Coronary artery (tissue), 2 donors: Measurements from ENCODE around the gene ARL5C.

ENCODE experiments used
- DNase-seq: peaks from one replicate; pipeline ENCODE4 v3.0.0-alpha.2; 2017; ENCODE audit warnings: low spot score
- H3K27ac ChIP-seq, 2 donors: fragments of 200-600 bp; sonication (generic); one replicate each; pipeline ENCODE4 v1.5.1; 2016 to 2019
- H3K4me3 ChIP-seq: fragments of 200-600 bp; sonication (generic); 2 replicates; pipeline ENCODE4 v1.5.1; 2016; ENCODE audit warnings: mild to moderate bottlenecking, moderate library complexity
- CTCF ChIP-seq: fragments of 200-600 bp; sonication (generic); IDR thresholded peaks from one replicate; pipeline ENCODE4 v1.5.1; 2019; ENCODE audit warnings: antibody characterized with exemption

Gene ARL5C

DNA sequence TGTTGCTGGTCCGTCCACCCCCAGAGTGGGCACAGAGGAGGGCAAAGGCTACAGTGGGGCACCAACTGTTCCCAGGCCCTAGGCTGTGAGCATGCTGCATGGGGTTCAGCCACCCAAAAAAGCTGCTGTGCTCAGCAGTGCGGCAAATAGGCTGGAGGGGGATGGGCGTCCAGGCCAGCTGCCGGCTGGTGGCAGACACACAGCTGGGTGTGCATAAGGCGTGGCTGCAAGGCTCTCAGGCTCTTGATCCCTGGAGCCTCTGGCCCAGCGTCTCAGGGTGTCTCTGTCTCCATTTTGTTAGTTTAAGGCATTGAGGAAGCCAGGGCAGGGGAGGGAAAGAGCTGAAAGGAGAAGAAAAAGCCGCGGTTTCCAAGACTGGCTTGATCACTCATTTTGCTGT lies 42.9 kb upstream of the ARL5C start:
- H3K4me3 ChIP-seq = peak overlapping the region; percentile 71
- peak overlapping the region in 1 of 2 donors; percentile 68 for H3K27ac ChIP-seq
- no peak for TF ChIP-seq CTCF
- DNase-seq = no peak

GRCh38 chr17:39208136-39208535 lies 42.2 kb upstream of the ARL5C start:
- Histone ChIP-seq H3K4me3 (no peak overlapping the region), H3K27ac (peak overlapping the region in 1 of 2 donors; percentile 68)
- no peak for TF ChIP-seq CTCF
- no peak for DNase-seq

- no peak for DNase-seq
- Histone ChIP-seq H3K4me3 (no peak overlapping the region), H3K27ac (no peak overlapping the region)
- no peak for TF ChIP-seq CTCF
Measured at GRCh38 chr17:39205112-39205526, 39.2 kb upstream of the ARL5C start.

DNA sequence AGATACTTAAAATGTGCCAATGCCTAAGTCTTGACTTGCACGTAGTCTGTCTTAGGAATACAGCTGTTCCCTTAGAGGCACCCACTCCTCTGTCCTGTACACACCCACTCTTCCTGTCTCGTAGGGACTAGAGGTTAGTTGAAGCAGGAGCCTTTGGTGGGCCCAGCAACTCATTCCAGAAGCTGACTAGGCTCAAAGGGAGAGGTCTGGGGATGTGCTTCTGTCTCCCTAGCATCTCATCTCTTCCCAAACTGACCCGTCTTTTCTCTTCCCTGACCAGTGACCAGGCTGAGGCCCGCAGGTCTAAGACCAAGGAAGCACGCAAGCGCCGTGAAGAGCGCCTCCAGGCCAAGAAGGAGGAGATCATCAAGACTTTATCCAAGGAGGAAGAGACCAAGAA lies 38.3 kb upstream of the ARL5C start:
- no peak overlapping the region for H3K4me3 ChIP-seq
- no peak overlapping the region for H3K27ac ChIP-seq
- no peak for TF ChIP-seq CTCF
- no peak for DNase-seq

DNA sequence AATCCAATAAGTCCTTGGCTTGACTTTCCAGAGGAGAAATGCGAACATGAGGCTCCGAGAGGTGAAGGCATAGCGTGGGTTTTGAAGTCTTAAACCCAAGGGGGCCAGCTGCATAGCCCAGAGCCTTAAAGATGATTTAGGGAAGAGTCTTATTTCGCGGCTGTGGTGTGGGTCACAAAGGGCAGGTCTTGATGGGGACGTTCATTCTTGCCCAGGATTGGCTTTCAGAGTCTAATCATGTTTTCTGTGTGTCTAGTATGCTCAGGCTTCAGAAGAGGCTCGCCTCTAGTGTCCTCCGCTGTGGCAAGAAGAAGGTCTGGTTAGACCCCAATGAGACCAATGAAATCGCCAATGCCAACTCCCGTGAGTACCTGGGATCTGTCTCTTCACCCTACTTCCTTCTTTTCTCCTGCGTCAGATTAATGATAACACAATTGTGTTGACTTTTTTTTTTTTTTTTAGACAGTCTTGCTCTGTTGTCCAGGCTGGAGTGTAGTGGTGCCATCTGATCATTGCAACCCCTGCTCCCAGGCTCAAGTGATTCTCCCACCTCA lies 35.1 kb upstream of the ARL5C start:
- H3K4me3 ChIP-seq = peak overlapping the region; percentile 80
- peak overlapping the region; percentile 93 to 94 for H3K27ac ChIP-seq
- DNase-seq = no peak
- TF ChIP-seq CTCF = no peak

- Histone ChIP-seq H3K4me3 (peak within 1 kb of the TSS; percentile 80), H3K27ac (peak within 1 kb of the TSS; percentile 94 to 99)
- peak; percentile 89 for DNase-seq
- no peak for TF ChIP-seq CTCF
Measured at GRCh38 chr17:39200070-39200879, 34.3 kb upstream of the ARL5C start, which contains the start of gene RPL19. Gene RPL19 (plus strand): TSS chr17:39200283. CDS start chr17:39200345, 62 bp downstream.

GRCh38 chr17:39199820-39200069 lies 33.8 kb upstream of the ARL5C start:
- Histone ChIP-seq H3K4me3 (peak overlapping the region; percentile 80), H3K27ac (peak overlapping the region; percentile 93 to 94)
- TF ChIP-seq CTCF = no peak
- DNase-seq = peak; percentile 92
